Kidney (tissue), 14 donors: ENCODE results near the gene MTCL1. TPM values are rescaled to one million over a fixed set of nuclear protein-coding genes. Genes with fewer than 3 reads are reported as not detected.
A peak's percentile ranks its signal among the peaks of the same experiment; 100 is the strongest.

Experiments used
- DNase-seq, 5 donors: peaks; one replicate each; pipeline ENCODE4 v3.0.0-alpha.2; 2013 to 2020
- FAIRE-seq: peaks from 2 replicates; lab custom pipeline; 2012; peaks lifted over from hg19 to GRCh38; lab: Jason Lieb, UNC
- H3K27ac ChIP-seq, 2 donors: one replicate each; pipeline ENCODE4 v1.7.0; 2013; ENCODE audit warnings: low read depth in 2 of 2, low read length in 2 of 2, inconsistent platforms in 1 of 2
- H3K27me3 ChIP-seq: one replicate; pipeline ENCODE4 v1.7.1; 2013; ENCODE audit warnings: low read length, inconsistent platforms; ENCODE audit not compliant: control insufficient read depth, insufficient read depth
- H3K36me3 ChIP-seq, 3 donors: one replicate each; pipeline versions ENCODE4 v1.7.0 to v1.7.1; 2013; ENCODE audit warnings: low read length in 3 of 3, control low read depth in 1 of 3, inconsistent platforms in 1 of 3; ENCODE audit not compliant: insufficient read depth in 3 of 3, control insufficient read depth in 2 of 3
- H3K4me1 ChIP-seq, 3 donors: one replicate each; pipeline versions ENCODE4 v1.7.0 to v1.7.1; 2013; ENCODE audit warnings: low read length in 3 of 3, inconsistent platforms in 1 of 3, low read depth in 1 of 3; ENCODE audit not compliant: control insufficient read depth in 2 of 3, insufficient read depth in 2 of 3
- H3K4me3 ChIP-seq, 3 donors: one replicate each; pipeline versions ENCODE4 v1.7.0 to v1.8.1; 2013; ENCODE audit warnings: low read length in 3 of 3, control low read depth in 1 of 3, inconsistent platforms in 1 of 3
- H3K9ac ChIP-seq, 3 donors: one replicate each; pipeline versions ENCODE4 v1.7.0 to v1.7.1; 2013; ENCODE audit warnings: low read length in 3 of 3, control low read depth in 1 of 3, inconsistent platforms in 1 of 3
- H3K9me3 ChIP-seq, 3 donors: one replicate each; pipeline versions ENCODE4 v1.7.0 to v1.7.1; 2013; ENCODE audit warnings: low read length in 3 of 3, control low read depth in 1 of 3, inconsistent platforms in 1 of 3; ENCODE audit not compliant: control insufficient read depth in 2 of 3, insufficient read depth in 1 of 3
- intact Hi-C: fragments of 100-400 bp; cut with DNase I; formaldehyde crosslinking; loops from one replicate; pipeline ENCODE4 v1.11.1; 2022
- polyA plus RNA-seq: library from polyadenylated mRNA; stranded (reverse); fragments of 350-450 nt; fragmentation: Illumina TruSeq; extraction: RNeasy Lipid Tissue Mini Kit (QIAGEN cat#74804); gene quantifications from one replicate; pipeline ENCODE4 v1.2.3, GENCODE V29; 2014; ENCODE audit warnings: low read depth, low replicate concordance; ENCODE audit not compliant: insufficient read depth
- total RNA-seq: library from RNA; stranded (reverse); fragmentation: NEBNext Ultra II Directional; extraction: Animal tissue kit (Norgen Biotek cat#: 25700); gene quantifications from one replicate; pipeline ENCODE4 v1.2.1, GENCODE V29; 2021
- TF ChIP-seq, protein P1 (sequence below): IDR thresholded peaks from 3 replicates; pipeline ENCODE4 v1.5.1; 2012; ENCODE audit warnings: mild to moderate bottlenecking, moderate library complexity, borderline replicate concordance; ENCODE audit not compliant: insufficient read depth; ENCODE audit errors: extremely low read depth
- donor health status: control.
- donor health status: control.
- donor health status: control.
- donor health status: control.
- donor health status: control.
- donor health status: DM: yes; HTN: yes; CAD: no.
- donor health status: Normal renal cell carcinoma (clear cell type).

MTCL1 gene
- total and polyA plus RNA-seq, 2 donors from 2014 or later = 2.5 to 15.3 TPM

DNA sequence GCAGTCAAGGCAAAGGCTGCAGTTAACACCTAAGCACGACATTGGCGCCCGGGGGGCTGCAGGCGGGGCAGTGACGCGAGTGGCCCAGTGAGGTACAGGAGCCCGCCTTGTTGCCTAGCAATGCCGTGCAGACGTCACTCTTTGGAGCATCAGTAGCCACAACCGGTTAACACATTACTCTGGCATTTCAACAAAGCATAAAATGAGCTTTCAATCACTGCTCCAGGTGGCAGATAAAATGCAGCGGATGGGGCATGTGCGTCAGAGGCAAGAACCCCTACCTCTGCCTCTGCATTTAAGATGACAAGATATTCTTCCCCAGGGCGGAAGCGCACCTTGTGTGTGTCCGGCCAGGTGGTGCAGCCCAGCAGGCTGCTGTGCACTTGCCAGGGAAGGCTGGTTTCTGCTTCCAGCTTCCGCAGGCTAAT lies 139.4 kb downstream of the MTCL1 start:
- FAIRE-seq = no peak
- intact Hi-C loops = no loop called here

GRCh38 chr18:8845506-8845905 lies 140.2 kb downstream of the MTCL1 start:
- no peak overlapping the region for H3K4me3 ChIP-seq
- no peaks in the 10 kb centered on the region for H3K36me3 ChIP-seq
- H3K27me3 ChIP-seq = no peaks in the 10 kb centered on the region
- intact Hi-C loops = no loop called here
- H3K27ac ChIP-seq = no peak overlapping the region
- no peaks in the 10 kb centered on the region for H3K4me1 ChIP-seq
- no peak overlapping the region for H3K9ac ChIP-seq
- TF ChIP-seq, protein P1, sequence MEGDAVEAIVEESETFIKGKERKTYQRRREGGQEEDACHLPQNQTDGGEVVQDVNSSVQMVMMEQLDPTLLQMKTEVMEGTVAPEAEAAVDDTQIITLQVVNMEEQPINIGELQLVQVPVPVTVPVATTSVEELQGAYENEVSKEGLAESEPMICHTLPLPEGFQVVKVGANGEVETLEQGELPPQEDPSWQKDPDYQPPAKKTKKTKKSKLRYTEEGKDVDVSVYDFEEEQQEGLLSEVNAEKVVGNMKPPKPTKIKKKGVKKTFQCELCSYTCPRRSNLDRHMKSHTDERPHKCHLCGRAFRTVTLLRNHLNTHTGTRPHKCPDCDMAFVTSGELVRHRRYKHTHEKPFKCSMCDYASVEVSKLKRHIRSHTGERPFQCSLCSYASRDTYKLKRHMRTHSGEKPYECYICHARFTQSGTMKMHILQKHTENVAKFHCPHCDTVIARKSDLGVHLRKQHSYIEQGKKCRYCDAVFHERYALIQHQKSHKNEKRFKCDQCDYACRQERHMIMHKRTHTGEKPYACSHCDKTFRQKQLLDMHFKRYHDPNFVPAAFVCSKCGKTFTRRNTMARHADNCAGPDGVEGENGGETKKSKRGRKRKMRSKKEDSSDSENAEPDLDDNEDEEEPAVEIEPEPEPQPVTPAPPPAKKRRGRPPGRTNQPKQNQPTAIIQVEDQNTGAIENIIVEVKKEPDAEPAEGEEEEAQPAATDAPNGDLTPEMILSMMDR = no peak
- DNase-seq (no peak), FAIRE-seq (no peak)
- H3K9me3 ChIP-seq = peaks cover 0 to 2% (median 0%) of the 10 kb centered on the region in 3 donors

More for the DNA sequence above, 139.4 kb downstream of the MTCL1 start:
- Histone ChIP-seq H3K27me3 (no peaks in the 10 kb centered on the region), H3K36me3 (no peaks in the 10 kb centered on the region), H3K4me1 (no peaks in the 10 kb centered on the region), H3K4me3 (no peak overlapping the region), H3K27ac (no peak overlapping the region), H3K9ac (no peak overlapping the region), H3K9me3 (no peaks in the 10 kb centered on the region)
- peak in 4 of 5 donors; percentile 64 to 78 (median 74) for DNase-seq
- TF ChIP-seq, protein P1 = no peak

DNA sequence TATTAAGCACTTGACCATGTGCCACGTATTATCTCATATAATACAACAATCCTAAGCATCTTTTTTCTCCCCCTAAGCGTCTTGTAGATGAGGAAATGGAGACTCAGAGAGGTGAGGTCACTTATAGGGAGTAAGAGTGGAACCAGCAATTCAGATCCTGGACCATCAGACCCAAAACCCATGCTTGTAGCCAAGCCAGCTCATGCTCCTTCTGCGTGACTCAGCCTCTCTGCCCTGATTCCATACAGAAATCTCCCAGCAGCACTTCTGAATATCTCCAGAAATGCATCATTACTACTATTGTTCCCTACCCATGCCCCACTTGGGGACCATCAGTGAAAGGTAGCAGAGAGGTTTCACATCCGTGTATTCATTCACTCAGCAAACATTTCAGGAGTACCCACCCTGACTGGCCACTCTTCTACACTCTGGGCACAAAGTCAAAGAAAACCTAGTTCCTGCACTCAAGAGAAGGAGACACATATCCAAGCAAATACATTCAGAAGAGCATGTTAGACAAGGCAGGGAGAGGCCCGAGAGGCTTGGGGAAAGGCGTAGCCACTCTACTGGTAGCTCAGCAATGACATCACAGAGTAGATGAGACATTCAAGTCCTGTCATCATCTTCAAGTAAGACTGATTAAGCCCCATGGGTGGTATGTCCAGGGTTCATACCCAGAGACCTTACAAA lies 141.9 kb downstream of the MTCL1 start:
- Histone ChIP-seq H3K36me3 (no peaks in the 10 kb centered on the region), H3K27ac (no peak overlapping the region), H3K9ac (no peak overlapping the region), H3K4me1 (no peaks in the 10 kb centered on the region), H3K27me3 (no peaks in the 10 kb centered on the region), H3K9me3 (peaks cover 0 to 2% (median 0%) of the 10 kb centered on the region in 3 donors), H3K4me3 (no peak overlapping the region)
- TF ChIP-seq, protein P1 = no peak
- intact Hi-C loops = no loop called here
- FAIRE-seq = no peak
- DNase-seq = no peak

DNA sequence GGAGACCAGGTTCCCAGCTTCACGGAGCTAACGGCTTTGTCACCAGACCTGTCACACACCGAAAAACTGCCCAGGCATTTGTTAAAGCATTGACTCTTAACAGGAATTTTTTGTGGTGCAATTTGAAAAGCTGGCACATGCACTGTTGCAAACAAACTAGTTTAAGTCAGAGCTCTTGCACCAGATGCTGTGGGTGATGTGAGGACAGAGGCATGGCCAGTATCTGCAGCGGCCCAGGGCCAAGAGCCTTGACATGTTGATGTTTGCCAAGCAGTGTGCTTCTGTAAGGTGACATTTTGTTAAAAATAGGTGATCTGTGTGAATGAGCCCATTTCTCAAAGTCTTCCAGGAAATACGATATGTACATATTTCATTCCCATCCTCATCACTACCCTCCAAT lies 142.5 kb downstream of the MTCL1 start:
- FAIRE-seq = no peak
- H3K36me3 ChIP-seq = no peaks in the 10 kb centered on the region

More for the DNA sequence above, 142.5 kb downstream of the MTCL1 start:
- TF ChIP-seq, protein P1 = no peak
- no peaks in the 10 kb centered on the region for H3K4me1 ChIP-seq
- intact Hi-C loops = no loop called here
- no peak overlapping the region for H3K4me3 ChIP-seq
- no peak overlapping the region for H3K27ac ChIP-seq
- no peak for DNase-seq
- no peak overlapping the region for H3K9ac ChIP-seq
- no peaks in the 10 kb centered on the region for H3K27me3 ChIP-seq
- peaks cover 0 to 2% (median 0%) of the 10 kb centered on the region in 3 donors for H3K9me3 ChIP-seq
